ENCODE measurements around the gene MORN1. TPM values are rescaled to one million over a fixed set of nuclear protein-coding genes. Genes with fewer than 3 reads are reported as not detected.

Gene MORN1
- total RNA-seq, 1 experiment from 2014 or later: 12.7 TPM

DNA sequence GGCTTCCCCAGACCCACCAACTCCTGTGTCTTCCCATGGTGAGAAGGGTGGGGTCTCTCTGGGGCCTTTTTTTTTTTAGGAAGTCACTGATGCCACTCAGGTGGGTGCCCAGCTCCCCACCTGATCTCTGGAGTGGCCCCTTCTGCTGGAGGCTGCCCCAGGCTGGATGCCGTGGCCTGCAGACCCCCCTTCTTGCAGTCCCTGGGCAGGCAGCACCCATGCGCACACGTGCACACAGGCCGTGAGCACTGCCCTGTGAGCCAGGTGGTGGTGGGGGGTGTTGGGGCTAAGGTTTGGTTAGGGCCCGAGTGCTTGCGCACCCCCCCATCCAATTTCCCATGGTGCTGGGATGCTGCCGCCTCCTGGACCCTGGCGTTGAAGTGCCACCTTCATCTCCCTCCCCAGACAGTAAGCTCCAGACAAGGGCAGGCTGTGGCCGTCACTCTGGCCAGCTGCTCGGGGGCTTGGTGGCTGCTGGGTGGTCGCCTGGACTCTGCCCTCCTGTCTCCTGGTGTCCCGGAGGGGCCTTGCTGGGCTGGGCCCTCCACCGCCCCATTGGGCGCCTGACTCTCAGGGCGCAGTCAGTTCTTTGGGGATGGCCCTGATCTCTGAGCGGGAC is 112.7 kb downstream of the MORN1 start:
- no peak for DNase-seq
- Histone ChIP-seq H3K36me3 (replicated peaks; ENCODE audit: control insufficient read depth, insufficient read depth, low read length) (peaks cover 5% of the 10 kb centered on the region), H3K4me3 (ENCODE audit: insufficient read depth, low read depth, low read length) (no peak overlapping the region), H3K27me3 (ENCODE audit: control insufficient read depth, insufficient read depth, low read length) (no peaks in the 10 kb centered on the region)

DNA sequence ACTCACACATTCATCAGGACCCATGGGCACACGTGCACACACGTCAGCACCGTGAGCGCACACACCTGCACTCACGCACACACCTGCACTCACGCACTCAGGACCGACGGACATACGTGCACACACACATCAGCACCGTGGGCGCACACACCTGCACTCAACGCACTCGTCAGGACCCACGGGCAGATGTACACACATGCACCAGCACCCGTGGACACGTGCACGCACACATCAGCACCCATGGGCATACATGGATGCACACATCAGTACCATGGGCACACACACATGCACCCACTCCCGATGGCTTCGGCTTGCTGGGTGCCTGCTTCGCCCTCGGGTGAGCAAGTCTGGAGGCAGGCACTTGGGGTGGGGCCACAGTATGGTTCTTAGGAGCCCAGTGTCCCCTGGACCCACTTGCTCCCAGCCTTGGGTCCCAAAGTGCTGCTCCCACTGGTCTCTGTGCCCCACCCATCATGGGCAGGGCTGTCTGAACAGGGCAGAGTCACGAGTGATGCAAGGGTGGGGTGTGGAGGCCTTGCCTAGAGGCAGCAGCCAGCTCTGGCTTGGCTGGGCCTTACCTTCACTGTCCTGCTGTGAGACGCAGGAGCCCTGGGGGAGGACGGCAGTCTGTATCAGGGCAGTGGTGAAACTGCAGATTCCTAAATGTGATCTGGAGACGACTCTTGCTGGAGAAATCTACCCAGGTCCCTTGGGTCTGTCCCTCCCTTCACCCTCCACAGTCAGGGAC is 113.4 kb downstream of the MORN1 start:
- no peak for DNase-seq
- peaks cover 5% of the 10 kb centered on the region for H3K36me3 ChIP-seq (replicated peaks; ENCODE audit: control insufficient read depth, insufficient read depth, low read length)
- no peak overlapping the region for H3K4me3 ChIP-seq (ENCODE audit: insufficient read depth, low read depth, low read length)
- no peaks in the 10 kb centered on the region for H3K27me3 ChIP-seq (ENCODE audit: control insufficient read depth, insufficient read depth, low read length)

DNA sequence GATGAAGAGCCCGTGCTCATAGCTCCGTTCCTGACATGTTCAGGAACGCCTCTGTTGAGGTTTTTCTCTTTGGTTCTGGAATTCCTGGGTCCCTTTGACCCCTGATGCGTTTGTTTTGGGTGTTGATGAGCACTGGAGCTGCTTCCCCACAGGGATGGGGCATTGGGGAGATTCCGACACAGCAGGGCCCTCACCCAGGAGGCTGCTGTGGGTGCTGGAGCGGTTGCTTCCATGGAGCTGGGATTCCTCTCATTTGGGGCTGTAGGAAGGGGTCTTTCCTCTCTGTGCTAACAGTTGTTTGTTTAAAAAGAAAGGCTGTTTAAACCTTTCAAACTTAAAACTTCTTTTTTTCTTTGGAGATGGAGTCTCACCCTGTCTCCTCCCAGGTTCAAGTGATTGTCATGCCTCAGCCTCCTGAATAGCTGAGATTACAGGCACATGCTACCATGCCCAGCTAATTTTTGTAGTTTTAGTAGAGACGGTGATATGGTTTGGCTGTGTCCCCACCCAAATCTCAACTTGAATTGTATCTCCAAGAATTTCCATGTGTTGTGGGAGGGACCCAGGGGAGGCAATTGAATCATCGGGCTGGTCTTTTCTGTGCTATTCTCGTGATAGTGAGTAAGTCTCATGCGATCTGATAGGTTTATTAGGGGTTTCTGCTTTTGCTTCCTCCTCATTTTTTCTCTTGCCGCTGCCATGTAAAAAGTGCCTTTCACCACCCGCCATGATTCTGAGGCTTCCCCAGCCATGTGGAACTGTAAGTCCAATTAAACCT is 114.4 kb downstream of the MORN1 start:
- Histone ChIP-seq H3K36me3 (replicated peaks; ENCODE audit: control insufficient read depth, insufficient read depth, low read length) (peaks cover 5% of the 10 kb centered on the region), H3K4me3 (ENCODE audit: insufficient read depth, low read depth, low read length) (no peak overlapping the region)
- no peak for DNase-seq

DNA sequence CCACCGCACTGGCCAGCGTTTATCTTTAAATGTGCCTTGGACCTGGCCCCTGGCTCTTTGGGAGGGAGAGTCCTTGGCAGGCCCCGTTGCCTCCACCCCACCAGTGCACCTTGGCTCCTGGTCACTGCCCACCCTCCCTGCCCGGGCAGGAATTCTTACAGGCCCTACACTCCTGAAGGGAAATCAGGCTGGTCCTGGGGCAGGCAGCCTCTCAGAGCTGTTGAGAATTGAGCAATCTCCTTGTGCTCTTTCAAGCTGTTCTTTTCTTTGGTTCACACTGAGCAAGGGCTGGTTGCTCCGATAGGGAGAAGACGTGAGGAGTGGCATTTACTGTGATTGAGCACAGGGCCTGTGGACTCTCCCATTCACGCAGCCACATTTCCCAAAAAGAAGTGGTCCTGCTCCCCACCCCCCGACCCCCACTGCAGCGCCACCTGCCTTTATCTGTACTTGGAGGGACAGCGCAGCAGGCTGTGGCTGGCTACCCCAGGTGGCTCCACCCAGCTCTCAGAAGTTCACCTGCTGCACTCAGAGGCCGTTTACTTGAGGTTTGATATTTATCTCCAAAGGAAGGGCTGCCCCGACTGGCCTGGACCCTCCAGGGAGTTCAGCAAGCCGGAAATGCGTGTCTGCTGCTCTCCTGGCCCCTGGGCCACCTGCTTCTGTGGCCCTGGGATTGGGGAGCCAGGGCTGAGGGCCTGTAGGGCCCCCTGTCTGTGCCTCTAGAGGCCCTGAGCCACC is 115.4 kb downstream of the MORN1 start:
- no peaks in the 10 kb centered on the region for H3K27me3 ChIP-seq (ENCODE audit: control insufficient read depth, insufficient read depth, low read length)
- DNase-seq: no peak
- peaks cover 5% of the 10 kb centered on the region for H3K36me3 ChIP-seq (replicated peaks; ENCODE audit: control insufficient read depth, insufficient read depth, low read length)
- H3K4me3 ChIP-seq (ENCODE audit: insufficient read depth, low read depth, low read length): no peak overlapping the region

More for the DNA sequence above, 114.4 kb downstream of the MORN1 start:
- no peaks in the 10 kb centered on the region for H3K27me3 ChIP-seq (ENCODE audit: control insufficient read depth, insufficient read depth, low read length)

DNA sequence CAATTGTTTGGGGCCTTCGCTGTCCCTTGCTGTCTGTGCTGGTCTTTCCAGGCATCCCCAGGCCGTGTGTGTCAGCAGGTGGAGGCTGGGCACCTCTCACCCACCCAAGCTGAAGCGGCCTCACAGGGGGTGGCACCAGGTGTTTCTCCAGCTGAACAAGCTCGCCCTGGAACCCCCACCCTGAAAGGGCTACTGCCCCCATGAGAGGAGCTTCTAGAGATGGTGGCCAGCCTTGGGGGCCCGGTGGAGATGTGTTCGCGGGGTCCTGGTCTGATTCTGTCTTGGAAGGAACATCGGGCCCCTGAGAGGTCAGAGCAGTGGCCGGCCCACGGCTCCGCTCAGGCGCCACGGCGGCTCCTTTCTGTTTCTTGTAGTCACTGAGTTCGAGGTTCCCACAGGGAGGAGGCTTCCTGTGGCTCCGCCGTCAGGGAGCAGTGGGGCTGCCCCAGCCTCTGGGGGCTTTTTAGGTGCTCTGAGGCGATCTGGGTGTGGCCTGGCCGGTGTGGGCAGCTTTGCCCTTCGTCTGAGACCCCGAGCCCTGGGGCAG is 116.4 kb downstream of the MORN1 start:
- Histone ChIP-seq H3K27me3 (ENCODE audit: control insufficient read depth, insufficient read depth, low read length) (no peaks in the 10 kb centered on the region), H3K36me3 (replicated peaks; ENCODE audit: control insufficient read depth, insufficient read depth, low read length) (peaks cover 5% of the 10 kb centered on the region), H3K4me3 (ENCODE audit: insufficient read depth, low read depth, low read length) (no peak overlapping the region)
- DNase-seq: no peak

DNA sequence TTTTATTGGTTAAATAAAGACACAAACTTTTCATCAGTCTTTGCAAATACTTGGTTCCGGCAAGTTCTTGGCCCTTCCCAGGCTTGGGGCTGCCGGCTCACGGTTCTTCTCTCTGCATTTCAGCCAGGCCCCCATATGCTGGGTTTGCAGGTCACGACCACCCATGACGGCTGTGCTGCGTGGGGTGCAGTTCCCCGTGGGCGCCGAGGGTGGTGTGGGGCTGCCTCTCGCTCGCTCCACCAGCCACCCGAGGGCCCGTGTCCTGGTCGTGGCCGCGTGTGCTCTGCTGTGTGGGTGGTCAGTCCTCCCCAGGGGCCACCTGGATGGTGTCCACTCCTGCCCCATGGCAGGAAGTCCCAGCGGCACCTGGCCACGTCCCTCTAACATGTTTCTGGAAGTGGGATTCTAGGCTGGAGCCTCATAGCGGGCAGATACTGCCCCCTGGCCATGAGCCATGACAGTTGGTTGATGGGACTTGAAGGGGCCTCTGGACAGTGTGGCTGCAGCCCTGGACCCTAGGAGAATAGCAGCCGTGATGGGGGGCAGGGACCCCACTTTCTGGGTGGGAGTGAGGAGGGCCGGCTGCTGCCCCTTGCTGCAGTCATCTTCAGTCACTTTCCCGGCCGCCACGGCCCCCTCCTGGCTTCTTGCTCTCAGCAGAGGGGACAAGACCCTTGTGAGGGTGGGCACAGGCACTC is 117.0 kb downstream of the MORN1 start:
- Histone ChIP-seq H3K4me3 (ENCODE audit: insufficient read depth, low read depth, low read length) (no peak overlapping the region), H3K27me3 (ENCODE audit: control insufficient read depth, insufficient read depth, low read length) (no peaks in the 10 kb centered on the region), H3K36me3 (replicated peaks; ENCODE audit: control insufficient read depth, insufficient read depth, low read length) (peaks cover 5% of the 10 kb centered on the region)
- no peak for DNase-seq

DNA sequence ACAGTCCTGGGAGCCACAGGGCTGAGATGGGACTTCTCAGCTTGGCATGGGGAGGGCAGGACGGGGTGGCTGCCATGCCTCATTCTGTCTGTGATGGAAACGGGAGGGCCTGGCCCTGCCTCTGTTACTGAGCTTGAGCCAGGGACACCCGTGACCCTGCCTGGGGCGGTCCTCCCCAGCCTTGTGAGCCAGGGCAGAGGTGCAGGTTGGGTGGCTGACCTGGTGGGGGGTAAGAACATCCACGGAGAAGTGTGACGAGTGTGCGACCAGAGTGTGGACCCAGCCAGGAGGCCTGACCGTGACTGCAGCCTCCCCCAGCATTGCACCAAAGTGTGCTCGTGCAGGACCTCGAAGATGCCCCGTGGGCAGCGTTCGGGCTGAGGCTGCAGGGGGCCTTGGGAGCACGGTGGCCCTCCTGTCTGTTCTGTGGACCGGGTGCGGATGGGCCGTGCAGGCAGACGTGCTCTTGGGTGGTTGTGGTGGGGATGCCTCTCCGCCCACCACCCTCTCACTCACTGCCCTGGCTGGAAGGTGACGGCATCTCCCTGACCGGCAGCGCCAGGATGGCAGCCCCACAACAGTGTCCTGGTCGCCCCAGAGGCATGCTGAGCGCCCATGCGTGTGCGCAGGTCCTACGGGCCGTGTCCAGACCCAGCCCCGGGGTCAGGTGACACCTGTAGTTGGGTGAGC is 117.8 kb downstream of the MORN1 start:
- no peaks in the 10 kb centered on the region for H3K27me3 ChIP-seq (ENCODE audit: control insufficient read depth, insufficient read depth, low read length)
- H3K4me3 ChIP-seq (ENCODE audit: insufficient read depth, low read depth, low read length): no peak overlapping the region
- no peak for DNase-seq
- peaks cover 5% of the 10 kb centered on the region for H3K36me3 ChIP-seq (replicated peaks; ENCODE audit: control insufficient read depth, insufficient read depth, low read length)

DNA sequence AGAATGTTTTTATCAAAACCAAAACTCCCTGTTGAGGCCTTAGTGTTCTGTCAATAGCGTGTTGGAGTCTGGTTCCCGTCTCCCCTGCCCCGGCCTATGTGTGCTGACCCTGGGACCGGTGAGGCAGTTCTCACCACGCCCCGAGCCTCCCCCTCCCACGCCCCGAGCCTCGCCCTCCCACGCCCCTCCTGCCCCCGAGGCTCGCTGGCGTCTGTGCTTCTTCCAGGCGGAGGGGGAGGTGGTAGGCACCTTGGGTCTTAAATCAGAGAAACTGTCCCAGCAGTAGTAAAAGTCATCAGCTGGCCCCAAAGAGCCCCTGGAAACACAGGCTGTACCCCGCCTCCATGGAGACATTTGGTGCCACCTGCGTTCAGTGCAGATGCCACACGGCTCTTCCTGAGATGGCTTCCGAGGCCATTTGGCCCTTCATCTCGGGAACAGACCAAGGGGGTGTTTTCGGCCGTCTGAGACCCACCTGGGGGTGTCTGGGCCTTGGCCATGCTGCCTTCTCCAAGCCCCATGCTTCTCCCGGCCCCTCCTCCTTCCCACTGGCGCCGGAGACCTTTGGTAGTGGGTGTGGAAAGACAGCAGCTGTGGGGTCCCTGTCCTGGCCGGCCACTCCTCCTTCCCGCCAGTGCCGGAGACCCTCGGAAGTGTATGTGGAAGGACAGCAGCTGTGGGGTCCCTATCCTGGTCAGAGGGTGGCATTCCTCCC is 118.5 kb downstream of the MORN1 start:
- no peak overlapping the region for H3K4me3 ChIP-seq (ENCODE audit: insufficient read depth, low read depth, low read length)
- no peak for DNase-seq
- no peaks in the 10 kb centered on the region for H3K27me3 ChIP-seq (ENCODE audit: control insufficient read depth, insufficient read depth, low read length)
- peaks cover 5% of the 10 kb centered on the region for H3K36me3 ChIP-seq (replicated peaks; ENCODE audit: control insufficient read depth, insufficient read depth, low read length)

DNA sequence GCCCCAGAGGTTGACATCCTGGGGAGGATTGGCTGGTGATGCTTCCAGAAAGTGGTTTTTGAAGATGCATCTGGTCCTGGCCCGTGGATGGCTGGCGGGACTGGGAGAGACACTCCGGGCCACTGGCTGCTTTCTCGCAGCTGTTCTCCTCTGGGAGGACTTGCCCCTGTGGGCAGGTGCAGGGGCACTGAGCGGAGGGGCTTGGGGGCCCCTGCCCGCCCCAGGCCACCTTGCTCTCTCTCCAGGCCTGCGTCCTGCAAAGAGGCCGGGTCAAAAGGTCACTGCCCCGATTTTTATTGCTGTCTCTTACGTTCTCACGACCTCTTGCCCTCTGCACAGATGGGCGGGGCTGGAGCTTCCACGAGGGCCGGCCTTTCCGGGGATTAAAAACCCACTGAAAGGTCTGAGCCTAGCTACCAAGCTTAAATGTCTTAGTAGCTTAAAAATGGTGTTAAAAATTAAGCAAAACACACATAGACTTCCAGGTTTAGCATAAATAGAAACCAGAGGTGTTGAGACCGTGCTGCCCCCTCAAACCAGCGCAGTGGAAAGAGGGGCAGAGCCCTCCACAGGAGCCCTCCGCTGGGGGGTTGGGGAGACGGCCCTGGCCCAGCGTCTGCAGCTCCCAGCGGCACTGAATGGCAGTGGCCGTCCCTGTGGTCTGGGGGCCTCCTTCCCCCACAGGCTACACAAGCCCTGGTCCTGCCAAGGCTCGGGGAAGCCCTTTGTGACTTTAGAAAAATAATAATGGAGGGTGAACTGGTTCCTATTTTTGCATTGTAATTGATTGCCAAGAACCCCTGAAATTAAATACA is 119.3 kb downstream of the MORN1 start:
- no peak for DNase-seq
- Histone ChIP-seq H3K36me3 (replicated peaks; ENCODE audit: control insufficient read depth, insufficient read depth, low read length) (no peaks in the 10 kb centered on the region), H3K27me3 (ENCODE audit: control insufficient read depth, insufficient read depth, low read length) (no peaks in the 10 kb centered on the region), H3K4me3 (ENCODE audit: insufficient read depth, low read depth, low read length) (no peak overlapping the region)

Other genes with a start within 250 kb of the MORN1 start
- gene FAAP20, start 196.8 kb downstream of the MORN1 start, total RNA-seq (2014; rRNA removed; shearing (Covaris generic)): 60.5 and 69.9 TPM in 2 replicates
- gene SKI, start 163.2 kb downstream of the MORN1 start, total RNA-seq (2014; rRNA removed; shearing (Covaris generic)): 29.2 and 29.9 TPM in 2 replicates
- gene RER1, start 287 bp upstream of the MORN1 start, total RNA-seq (2014; rRNA removed; shearing (Covaris generic)): 95.4 and 133 TPM in 2 replicates
- 75.9 and 89.6 TPM in 2 replicates for gene PEX10, start 21.0 kb upstream of the MORN1 start, total RNA-seq (2014; rRNA removed; shearing (Covaris generic))
- 0.24 and 0.37 TPM in 2 replicates for gene PLCH2, start 84.7 kb upstream of the MORN1 start, total RNA-seq (2014; rRNA removed; shearing (Covaris generic))
- gene PANK4, start 135.0 kb upstream of the MORN1 start, total RNA-seq (2014; rRNA removed; shearing (Covaris generic)): 62.5 and 79.0 TPM in 2 replicates
- gene HES5, start 138.7 kb upstream of the MORN1 start, total RNA-seq (2014; rRNA removed; shearing (Covaris generic)): 0.07 and 0.33 TPM in 2 replicates
- gene TNFRSF14, start 164.8 kb upstream of the MORN1 start, total RNA-seq (2014; rRNA removed; shearing (Covaris generic)): 0.07 and 0.55 TPM in 2 replicates
- 62.9 and 83.5 TPM in 2 replicates for gene PRXL2B, start 195.2 kb upstream of the MORN1 start, total RNA-seq (2014; rRNA removed; shearing (Covaris generic))
- 1.3 and 3.0 TPM in 2 replicates for gene MMEL1, start 241.5 kb upstream of the MORN1 start, total RNA-seq (2014; rRNA removed; shearing (Covaris generic))